ENCODE measurements around the gene GPR61. TPM values are rescaled to one million over a fixed set of nuclear protein-coding genes. Genes with fewer than 3 reads are reported as not detected.

The GPR61 gene
- polyA plus RNA-seq, 1 donor (not counting 4 experiments of a cell fraction or from before 2014, with no cell fraction given), result not detected

- FAIRE-seq, result no peak
Observed at GRCh38 chr1:109547463-109548320, 8.0 kb downstream of the GPR61 start.

GRCh38 chr1:109548321-109549267 is 8.9 kb downstream of the GPR61 start, which contains the start of gene GNAI3:
GNAI3 (plus strand) TSS chr1:109548615; CDS start chr1:109548721, 106 bp downstream.
- peaks cover 14% of the 10 kb centered on the region for H3K4me1 ChIP-seq (ENCODE audit: control insufficient read depth, extremely low read depth, insufficient read depth, low read length)
- dilution Hi-C loops (cut with MboI; ENCODE audit: extremely low pct_ligation_motif_present, low sequenced_read_pairs), result no loop called here
- DNase-seq (ENCODE audit: low read depth, low spot score) (peak; percentile 59), FAIRE-seq (no peak)
- H3K27ac ChIP-seq (ENCODE audit: control insufficient read depth, insufficient read depth, low read length), result peak within 1 kb of the TSS; percentile 96
- peak within 1 kb of the TSS; percentile 95 for H2AFZ ChIP-seq (ENCODE audit: control insufficient read depth, low read length)
- H3K79me2 ChIP-seq (ENCODE audit: control insufficient read depth, insufficient read depth, low read length), result peaks cover 68% of the 10 kb centered on the region
- H3K27me3 ChIP-seq (ENCODE audit: control insufficient read depth, extremely low read depth, insufficient read depth, low read length), result no peaks in the 10 kb centered on the region
- no peaks in the 10 kb centered on the region for H3K9me3 ChIP-seq (ENCODE audit: control insufficient read depth, low read depth, low read length)
- peaks cover 0 to 3% of the 10 kb centered on the region in 2 experiments for H3K36me3 ChIP-seq (ENCODE audit: control insufficient read depth in 2 of 2, extremely low read depth in 1 of 2, insufficient read depth in 2 of 2, low read length in 2 of 2)
- H3K4me2 ChIP-seq (ENCODE audit: control insufficient read depth, extremely low read depth, insufficient read depth, low read depth, low read length), result peak within 1 kb of the TSS; percentile 98
- H3K9me1 ChIP-seq (ENCODE audit: control insufficient read depth, extremely low read depth, insufficient read depth, low read length), result no peaks in the 10 kb centered on the region
- H3K4me3 ChIP-seq (ENCODE audit: control insufficient read depth in 2 of 3, extremely low read depth in 1 of 3, insufficient read depth in 2 of 3, low read depth in 1 of 3, low read length in 3 of 3), result peak within 1 kb of the TSS; percentile 83 to 97 (median 88)
- TF ChIP-seq EZH2 (IDR thresholded peaks at IDR 0.05; ENCODE audit: low read length), result no peak
- H3K9ac ChIP-seq (ENCODE audit: control insufficient read depth, extremely low read depth, insufficient read depth, low read length), result peak within 1 kb of the TSS; percentile 98
- H4K20me1 ChIP-seq (ENCODE audit: control insufficient read depth, extremely low read depth, insufficient read depth, low read length), result peaks cover 17% of the 10 kb centered on the region

More at GRCh38 chr1:109547463-109548320, 8.0 kb downstream of the GPR61 start:
- H3K27ac ChIP-seq (ENCODE audit: control insufficient read depth, insufficient read depth, low read length), result peak overlapping the region; percentile 96
- H3K9me1 ChIP-seq (ENCODE audit: control insufficient read depth, extremely low read depth, insufficient read depth, low read length), result no peaks in the 10 kb centered on the region
- peaks cover 0 to 3% of the 10 kb centered on the region in 2 experiments for H3K36me3 ChIP-seq (ENCODE audit: control insufficient read depth in 2 of 2, extremely low read depth in 1 of 2, insufficient read depth in 2 of 2, low read length in 2 of 2)
- H3K27me3 ChIP-seq (ENCODE audit: control insufficient read depth, extremely low read depth, insufficient read depth, low read length), result no peaks in the 10 kb centered on the region
- peaks cover 17% of the 10 kb centered on the region for H4K20me1 ChIP-seq (ENCODE audit: control insufficient read depth, extremely low read depth, insufficient read depth, low read length)
- no peaks in the 10 kb centered on the region for H3K9me3 ChIP-seq (ENCODE audit: control insufficient read depth, low read depth, low read length)
- H3K4me1 ChIP-seq (ENCODE audit: control insufficient read depth, extremely low read depth, insufficient read depth, low read length), result peaks cover 14% of the 10 kb centered on the region
- DNase-seq (ENCODE audit: low read depth, low spot score), result no peak
- peak overlapping the region; percentile 22 for H2AFZ ChIP-seq (ENCODE audit: control insufficient read depth, low read length)
- TF ChIP-seq CTCF (optimal IDR thresholded peaks at IDR 0.05 in 1 of 3, IDR thresholded peaks at IDR 0.05 in 1 of 3, conservative IDR thresholded peaks at IDR 0.05 in 1 of 3; ENCODE audit: extremely low read depth in 1 of 3, insufficient read depth in 2 of 3, low read length in 3 of 3) (no peak), EZH2 (IDR thresholded peaks at IDR 0.05; ENCODE audit: low read length) (no peak)
- H3K4me3 ChIP-seq (ENCODE audit: control insufficient read depth in 2 of 3, extremely low read depth in 1 of 3, insufficient read depth in 2 of 3, low read depth in 1 of 3, low read length in 3 of 3), result peak overlapping the region; percentile 83 to 97 (median 88)
- H3K4me2 ChIP-seq (ENCODE audit: control insufficient read depth, extremely low read depth, insufficient read depth, low read depth, low read length), result peak overlapping the region; percentile 98
- H3K79me2 ChIP-seq (ENCODE audit: control insufficient read depth, insufficient read depth, low read length), result peaks cover 59% of the 10 kb centered on the region
- H3K9ac ChIP-seq (ENCODE audit: control insufficient read depth, extremely low read depth, insufficient read depth, low read length), result peak overlapping the region; percentile 98
- dilution Hi-C loops (cut with MboI; ENCODE audit: extremely low pct_ligation_motif_present, low sequenced_read_pairs), result no loop called here

All from keratinocyte (primary cell).